Upper lobe of left lung (tissue), 4 donors: Measurements from ENCODE around the gene SLC35A3.

Experiments
- EP300 ChIP-seq, 4 donors: sonication (generic); formaldehyde crosslinking; IDR thresholded peaks; one replicate each; pipeline ENCODE4 v1.5.1; 2017; ENCODE audit warnings: antibody characterized with exemption in 4 of 4, control low read depth in 2 of 4
- POLR2A ChIP-seq, 4 donors: fragments of 450-650 bp; IDR thresholded peaks; one replicate each; pipeline ENCODE4 v1.5.1; 2016 to 2017; ENCODE audit warnings: antibody characterized with exemption in 4 of 4, mild to moderate bottlenecking in 2 of 4
- POLR2AphosphoS5 ChIP-seq, 2 donors: sonication (generic); formaldehyde crosslinking; IDR thresholded peaks; one replicate each; pipeline ENCODE4 v1.5.1; 2017; ENCODE audit warnings: antibody characterized with exemption in 2 of 2
- TF ChIP-seq, protein P1 (sequence below), 6 experiments: fragments of 450-650 bp in 4 of 6; fragments of 200-600 bp in 2 of 6; sonication (generic) in 2 of 6; IDR thresholded peaks; one replicate each; pipeline ENCODE4 v1.5.1; 2016 to 2019; ENCODE audit warnings: antibody characterized with exemption in 6 of 6

DNA sequence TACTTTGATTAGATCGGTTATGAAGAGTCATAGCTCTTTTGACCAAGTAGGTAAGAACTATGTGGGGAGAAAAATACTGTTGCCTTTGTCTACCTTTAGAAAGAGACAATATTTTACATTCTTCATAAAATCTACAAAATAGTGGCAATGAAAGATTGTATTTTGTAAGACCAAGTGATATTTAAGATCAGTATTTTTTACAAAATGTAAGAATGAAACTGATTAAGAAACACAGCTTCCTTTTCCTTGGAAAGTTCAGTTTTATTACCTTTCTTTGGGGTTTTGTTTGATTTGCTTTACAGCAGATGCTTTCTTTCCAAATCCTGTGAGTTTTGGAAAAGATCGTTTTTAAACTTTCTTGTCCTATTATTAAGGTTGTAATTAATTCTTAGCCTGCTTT lies 69.8 kb downstream of the SLC35A3 start:
- no peak for TF ChIP-seq EP300 (IDR thresholded peaks at IDR 0.05)
- no peak for TF ChIP-seq POLR2A (IDR thresholded peaks at IDR 0.05)
- TF ChIP-seq, protein P1, sequence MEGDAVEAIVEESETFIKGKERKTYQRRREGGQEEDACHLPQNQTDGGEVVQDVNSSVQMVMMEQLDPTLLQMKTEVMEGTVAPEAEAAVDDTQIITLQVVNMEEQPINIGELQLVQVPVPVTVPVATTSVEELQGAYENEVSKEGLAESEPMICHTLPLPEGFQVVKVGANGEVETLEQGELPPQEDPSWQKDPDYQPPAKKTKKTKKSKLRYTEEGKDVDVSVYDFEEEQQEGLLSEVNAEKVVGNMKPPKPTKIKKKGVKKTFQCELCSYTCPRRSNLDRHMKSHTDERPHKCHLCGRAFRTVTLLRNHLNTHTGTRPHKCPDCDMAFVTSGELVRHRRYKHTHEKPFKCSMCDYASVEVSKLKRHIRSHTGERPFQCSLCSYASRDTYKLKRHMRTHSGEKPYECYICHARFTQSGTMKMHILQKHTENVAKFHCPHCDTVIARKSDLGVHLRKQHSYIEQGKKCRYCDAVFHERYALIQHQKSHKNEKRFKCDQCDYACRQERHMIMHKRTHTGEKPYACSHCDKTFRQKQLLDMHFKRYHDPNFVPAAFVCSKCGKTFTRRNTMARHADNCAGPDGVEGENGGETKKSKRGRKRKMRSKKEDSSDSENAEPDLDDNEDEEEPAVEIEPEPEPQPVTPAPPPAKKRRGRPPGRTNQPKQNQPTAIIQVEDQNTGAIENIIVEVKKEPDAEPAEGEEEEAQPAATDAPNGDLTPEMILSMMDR (IDR thresholded peaks at IDR 0.05) = no peak
- TF ChIP-seq POLR2AphosphoS5 (IDR thresholded peaks at IDR 0.05) = no peak
